ENCODE results near the gene PKD1. TPM values are rescaled to one million over a fixed set of nuclear protein-coding genes. Genes with fewer than 3 reads are reported as not detected.

Gene PKD1
- total and polyA plus RNA-seq, 12 donors = 76.7 to 122 (median 104) TPM

DNA sequence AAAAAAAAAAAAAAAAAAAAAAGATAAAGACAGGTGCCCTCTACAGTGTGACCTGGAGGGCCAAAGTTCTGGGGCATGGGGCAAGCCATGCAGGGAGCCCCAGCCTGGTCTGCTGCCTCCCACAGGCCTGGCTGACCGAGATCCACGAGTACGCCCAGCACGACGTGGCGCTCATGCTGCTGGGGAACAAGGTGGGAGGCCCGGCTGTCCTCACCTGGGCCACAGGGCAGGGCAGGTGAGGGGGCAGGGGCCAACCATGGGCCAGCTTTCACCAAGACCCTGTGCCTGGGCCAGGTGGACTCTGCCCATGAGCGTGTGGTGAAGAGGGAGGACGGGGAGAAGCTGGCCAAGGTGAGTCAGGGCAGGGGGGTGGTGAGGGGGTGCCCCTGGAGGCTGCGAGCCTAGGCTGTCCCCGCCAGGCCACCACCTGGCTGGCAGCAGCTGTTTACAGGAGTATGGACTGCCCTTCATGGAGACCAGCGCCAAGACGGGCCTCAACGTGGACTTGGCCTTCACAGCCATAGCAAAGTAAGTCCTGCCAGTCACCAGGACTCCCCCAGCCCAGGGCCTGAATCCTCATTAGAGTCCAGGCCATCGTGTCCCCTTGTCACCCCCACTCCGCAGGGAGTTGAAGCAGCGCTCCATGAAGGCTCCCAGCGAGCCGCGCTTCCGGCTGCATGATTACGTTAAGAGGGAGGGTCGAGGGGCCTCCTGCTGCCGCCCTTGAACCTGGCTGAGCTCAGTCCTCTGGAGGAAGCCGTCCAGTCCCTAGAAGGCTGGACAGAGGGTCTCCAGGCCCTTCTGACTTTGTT lies 17.2 kb upstream of the PKD1 start:
- H3K36me3 ChIP-seq = peaks cover 0 to 28% (median 2%) of the 10 kb centered on the region in 9 donors
- ATAC-seq (no peak), DNase-seq (no peak)
- H3K27me3 ChIP-seq = peaks cover 0 to 14% (median 0%) of the 10 kb centered on the region in 7 donors
- H3K4me1 ChIP-seq = peaks cover 38 to 87% (median 84%) of the 10 kb centered on the region in 9 donors
- TF ChIP-seq, protein P1, sequence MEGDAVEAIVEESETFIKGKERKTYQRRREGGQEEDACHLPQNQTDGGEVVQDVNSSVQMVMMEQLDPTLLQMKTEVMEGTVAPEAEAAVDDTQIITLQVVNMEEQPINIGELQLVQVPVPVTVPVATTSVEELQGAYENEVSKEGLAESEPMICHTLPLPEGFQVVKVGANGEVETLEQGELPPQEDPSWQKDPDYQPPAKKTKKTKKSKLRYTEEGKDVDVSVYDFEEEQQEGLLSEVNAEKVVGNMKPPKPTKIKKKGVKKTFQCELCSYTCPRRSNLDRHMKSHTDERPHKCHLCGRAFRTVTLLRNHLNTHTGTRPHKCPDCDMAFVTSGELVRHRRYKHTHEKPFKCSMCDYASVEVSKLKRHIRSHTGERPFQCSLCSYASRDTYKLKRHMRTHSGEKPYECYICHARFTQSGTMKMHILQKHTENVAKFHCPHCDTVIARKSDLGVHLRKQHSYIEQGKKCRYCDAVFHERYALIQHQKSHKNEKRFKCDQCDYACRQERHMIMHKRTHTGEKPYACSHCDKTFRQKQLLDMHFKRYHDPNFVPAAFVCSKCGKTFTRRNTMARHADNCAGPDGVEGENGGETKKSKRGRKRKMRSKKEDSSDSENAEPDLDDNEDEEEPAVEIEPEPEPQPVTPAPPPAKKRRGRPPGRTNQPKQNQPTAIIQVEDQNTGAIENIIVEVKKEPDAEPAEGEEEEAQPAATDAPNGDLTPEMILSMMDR (IDR thresholded peaks at IDR 0.05) = no peak
- intact Hi-C loops (cut with DNase I) = loop anchor here in 4 of 10 donors (2.0 to 10.0 kb wide), 4 partner anchors 99 to 352 kb away; partner anchors contain the start of gene ECI1 (in 1 of the 4)
- peak overlapping the region; percentile 36 to 89 (median 78) for H3K27ac ChIP-seq
- H3K9me3 ChIP-seq = no peaks in the 10 kb centered on the region
- H3K4me3 ChIP-seq = peak overlapping the region; percentile 36 to 92 (median 78)
- WGBS, 2 donors = 27 to 32% methylated on average over 25 of the region's 25 CpGs

- 79 to 82% methylated on average over 13 of the region's 13 CpGs for WGBS, 2 donors
- ATAC-seq = no peak
- intact Hi-C loops (cut with DNase I) = loop anchor here in 4 of 10 donors (2.0 to 10.0 kb wide), 4 partner anchors 101 to 353 kb away; partner anchors contain the start of gene ECI1 (in 1 of the 4)
Measured at GRCh38 chr16:2151188-2152091, 15.7 kb upstream of the PKD1 start.

GRCh38 chr16:2150418-2151187 lies 14.9 kb upstream of the PKD1 start:
- Histone ChIP-seq H3K4me3 (no peak overlapping the region), H3K27me3 (peaks cover 0 to 14% (median 0%) of the 10 kb centered on the region in 7 donors), H3K27ac (no peak overlapping the region), H3K9me3 (no peaks in the 10 kb centered on the region), H3K36me3 (peaks cover 0 to 23% (median 2%) of the 10 kb centered on the region in 9 donors), H3K4me1 (peaks cover 35 to 75% (median 68%) of the 10 kb centered on the region in 9 donors)
- TF ChIP-seq, protein P1 (IDR thresholded peaks at IDR 0.05) = no peak
- intact Hi-C loops (cut with DNase I) = loop anchor here in 3 of 10 donors (5.0 to 10.0 kb wide), 3 partner anchors 102 to 354 kb away; partner anchors contain the start of gene ECI1 (in 1 of the 3)
- no peak for ATAC-seq
- no peak for DNase-seq
- WGBS, 2 donors = 63 to 64% methylated on average over 18 of the region's 18 CpGs

More at GRCh38 chr16:2151188-2152091, 15.7 kb upstream of the PKD1 start:
- TF ChIP-seq, protein P1 (IDR thresholded peaks at IDR 0.05) = no peak
- no peak overlapping the region for H3K4me3 ChIP-seq
- H3K36me3 ChIP-seq = peaks cover 0 to 23% (median 2%) of the 10 kb centered on the region in 9 donors
- DNase-seq = no peak
- peaks cover 35 to 80% (median 71%) of the 10 kb centered on the region in 9 donors for H3K4me1 ChIP-seq
- no peaks in the 10 kb centered on the region for H3K9me3 ChIP-seq
- H3K27ac ChIP-seq = no peak overlapping the region
- peaks cover 0 to 14% (median 0%) of the 10 kb centered on the region in 7 donors for H3K27me3 ChIP-seq
